Measurements from ENCODE around the gene DIPK1A.
"Not testable (repeated sequence)": the region's sequence is repeated elsewhere in the genome, so short reads cannot be mapped to it uniquely, and the experiment has no call there.

The DIPK1A gene

GRCh38 chr1:92916899-92917298 is 44.4 kb downstream of the DIPK1A start:
- DNase-seq (ENCODE audit: low read depth), result no peak

GRCh38 chr1:92915547-92915946 is 45.7 kb downstream of the DIPK1A start:
- no peak for DNase-seq (ENCODE audit: low read depth)

GRCh38 chr1:92913093-92913819 is 48.0 kb downstream of the DIPK1A start:
- no peak for DNase-seq (ENCODE audit: low read depth)

- no peak for DNase-seq (ENCODE audit: low read depth)
Observed at GRCh38 chr1:92910081-92910480, 51.2 kb downstream of the DIPK1A start.

GRCh38 chr1:92909321-92909720 is 51.9 kb downstream of the DIPK1A start:
- DNase-seq (ENCODE audit: low read depth), result peak; percentile 90

- no peak for DNase-seq (ENCODE audit: low read depth)
Observed at GRCh38 chr1:92907949-92908684, 53.1 kb downstream of the DIPK1A start.

- DNase-seq (ENCODE audit: low read depth), result no peak
Observed at GRCh38 chr1:92903765-92904164, 57.5 kb downstream of the DIPK1A start.

- no peak for DNase-seq (ENCODE audit: low read depth)
Observed at GRCh38 chr1:92902406-92902744, 58.9 kb downstream of the DIPK1A start.

GRCh38 chr1:92901699-92902405 is 59.4 kb downstream of the DIPK1A start:
- DNase-seq (ENCODE audit: low read depth), result no peak

GRCh38 chr1:92901126-92901525 is 60.1 kb downstream of the DIPK1A start:
- no peak for DNase-seq (ENCODE audit: low read depth)

DNA sequence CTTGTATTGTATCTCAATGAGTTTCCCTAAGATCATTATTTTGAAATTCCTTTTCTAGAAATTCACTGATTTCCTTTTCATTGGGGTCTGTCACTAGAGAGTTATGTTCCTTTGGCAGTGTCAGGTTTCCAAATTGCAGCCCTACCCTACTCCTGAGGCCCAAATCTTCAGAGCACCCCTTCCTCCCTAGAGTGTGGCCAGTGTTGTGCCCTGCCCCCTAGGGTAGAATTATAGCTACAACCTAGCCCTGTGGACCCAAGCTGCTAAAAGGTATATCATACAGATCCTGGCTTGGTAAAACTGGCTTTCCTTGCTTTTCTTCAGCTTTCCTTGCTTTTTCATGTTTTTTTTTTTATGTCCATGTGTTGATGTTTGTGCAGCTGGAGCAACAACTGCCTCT is 60.7 kb downstream of the DIPK1A start:
- DNase-seq (ENCODE audit: low read depth), result no peak

DNA sequence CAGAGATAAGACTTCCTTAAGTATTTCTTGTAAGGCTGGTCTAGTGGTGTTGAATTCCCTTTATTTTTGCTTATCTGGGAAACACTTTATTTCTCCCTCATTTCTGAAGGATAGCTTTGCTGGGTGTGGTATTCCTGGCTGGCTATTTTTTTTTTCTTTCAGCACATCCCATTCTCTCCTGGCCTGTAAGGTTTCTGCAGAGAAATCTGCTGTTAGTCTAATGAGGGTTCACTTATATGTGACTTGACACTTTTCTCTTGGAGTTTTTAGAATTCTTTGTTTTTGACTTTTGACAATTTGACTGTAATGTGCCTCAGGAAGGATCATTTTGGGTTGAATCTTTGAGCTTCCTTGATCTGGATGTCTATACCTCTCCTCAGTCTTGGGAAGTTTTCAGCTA is 61.5 kb downstream of the DIPK1A start:
- DNase-seq (ENCODE audit: low read depth), result no peak

- DNase-seq (ENCODE audit: low read depth), result not testable (repeated sequence)
Observed at GRCh38 chr1:92898053-92898452, 63.2 kb downstream of the DIPK1A start.

DNA sequence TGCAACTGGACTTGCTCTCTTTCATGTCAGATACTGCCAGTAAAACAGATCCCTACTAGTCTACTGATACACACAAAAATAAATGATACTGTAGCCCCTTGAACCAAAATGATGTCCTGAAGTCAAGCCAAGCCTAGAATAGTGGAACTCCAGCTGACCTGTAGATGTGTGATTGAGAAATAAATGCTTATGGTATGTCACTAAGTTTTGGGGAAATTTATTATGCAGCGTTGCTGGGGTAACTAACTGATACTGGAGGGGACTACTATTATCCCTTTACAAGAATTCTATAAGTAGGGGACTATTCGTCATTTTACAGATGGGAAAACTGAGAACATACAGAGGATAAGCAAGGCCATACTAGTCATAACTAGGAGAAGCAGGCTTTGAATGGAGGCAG is 73.8 kb downstream of the DIPK1A start:
- no peak for DNase-seq (ENCODE audit: low read depth)

GRCh38 chr1:92886886-92887419 is 74.3 kb downstream of the DIPK1A start:
- no peak for DNase-seq (ENCODE audit: low read depth)

- no peak for DNase-seq (ENCODE audit: low read depth)
Observed at GRCh38 chr1:92884195-92884594, 77.1 kb downstream of the DIPK1A start.

GRCh38 chr1:92883297-92883696 is 78.0 kb downstream of the DIPK1A start:
- no peak for DNase-seq (ENCODE audit: low read depth)

DNA sequence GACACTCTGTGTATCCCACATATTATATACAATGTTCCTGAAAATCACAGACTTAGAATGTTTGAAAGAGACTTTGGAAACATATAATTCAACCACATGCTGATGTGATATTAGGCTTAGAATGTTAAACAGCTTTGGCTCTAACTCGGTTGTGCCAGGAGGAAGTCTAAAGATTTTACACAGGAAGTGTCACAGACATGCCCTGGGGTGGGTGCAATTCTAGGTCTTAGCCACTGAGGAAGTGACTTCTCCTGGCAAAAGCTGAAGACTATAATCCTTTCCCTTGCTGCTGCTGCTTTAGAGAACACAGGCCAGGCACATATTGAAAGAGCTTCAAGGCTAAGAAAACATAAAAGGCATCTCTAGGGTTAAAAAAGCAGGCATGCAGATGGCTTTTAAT is 78.4 kb downstream of the DIPK1A start:
- no peak for DNase-seq (ENCODE audit: low read depth)

DNA sequence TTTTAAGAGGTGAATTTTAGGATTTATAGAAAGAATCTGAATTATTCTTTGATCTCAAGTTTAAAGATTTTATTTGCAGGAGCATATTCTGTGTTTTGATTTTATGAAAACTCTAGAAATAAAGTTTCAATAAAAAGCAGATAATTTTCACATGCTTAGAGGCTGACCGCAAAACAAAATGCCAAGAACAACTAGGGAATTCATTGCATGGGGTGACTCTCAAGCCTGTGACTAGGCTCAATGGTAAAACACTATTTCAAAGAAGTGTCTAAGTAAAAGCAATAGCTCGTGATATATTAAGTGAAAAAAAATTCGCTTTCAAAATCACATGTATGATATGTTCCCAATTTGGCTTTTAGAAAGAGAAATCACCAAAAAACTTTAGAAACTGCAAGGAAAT is 79.9 kb downstream of the DIPK1A start:
- DNase-seq (ENCODE audit: low read depth), result no peak

DNA sequence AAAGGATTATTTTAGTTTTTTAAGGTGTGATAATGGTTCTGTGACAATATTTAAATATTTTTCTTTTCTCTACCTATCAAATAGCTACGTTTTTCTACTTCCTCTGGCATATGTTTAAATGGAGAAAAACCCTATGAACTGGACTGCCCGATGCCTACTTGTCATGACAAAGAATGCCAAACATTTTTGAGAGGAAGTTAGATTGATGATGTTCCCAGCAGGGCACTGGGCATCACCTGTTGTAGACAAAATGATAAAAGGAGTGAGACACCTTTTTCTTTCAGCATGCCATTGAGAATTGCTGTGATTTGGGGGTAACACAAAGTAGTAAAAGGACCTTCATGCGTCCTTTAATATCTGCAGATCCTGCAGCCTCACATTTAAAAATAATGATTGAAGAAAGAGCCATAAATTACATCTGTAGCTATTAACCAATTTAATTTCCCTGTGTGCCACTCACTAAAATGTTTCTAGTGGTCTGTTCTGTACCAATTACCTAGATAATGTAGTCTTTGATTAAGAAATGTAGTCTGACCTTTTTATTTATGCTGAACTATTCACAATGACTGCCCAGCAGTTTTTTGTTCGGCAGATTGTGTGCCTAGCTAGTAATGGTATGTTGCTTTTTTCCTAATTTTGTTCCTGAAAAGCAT is 81.8 kb downstream of the DIPK1A start:
- no peak for DNase-seq (ENCODE audit: low read depth)

- DNase-seq (ENCODE audit: low read depth), result no peak
Observed at GRCh38 chr1:92877792-92878191, 83.5 kb downstream of the DIPK1A start.

- no peak for DNase-seq (ENCODE audit: low read depth)
Observed at GRCh38 chr1:92877081-92877711, 84.1 kb downstream of the DIPK1A start.
